ENCODE measurements around the gene CTNNA1. TPM values are rescaled to one million over a fixed set of nuclear protein-coding genes. Genes with fewer than 3 reads are reported as not detected.

Gene CTNNA1
- total and polyA plus RNA-seq, 9 of the 15 experiments (the other 6 are each of a cell fraction or from before 2014, with no cell fraction given), result 29.6 to 117 (median 89.1) TPM

GRCh38 chr5:138752951-138753793, at the start of gene CTNNA1 (continued):
- TF ChIP-seq RBFOX2 (IDR thresholded peaks at IDR 0.05; ENCODE audit: low read depth, low read length) (peak; percentile 93), KDM5B (IDR thresholded peaks at IDR 0.05; ENCODE audit: insufficient replicate concordance, low read depth, low read length) (peak; percentile 70), EP400 (IDR thresholded peaks at IDR 0.05) (peak; percentile 68), MCM7 (IDR thresholded peaks at IDR 0.05) (no peak), BACH1 (tag; IDR thresholded peaks at IDR 0.05) (no peak), E2F3 (CRISPR knock-in tag; IDR thresholded peaks at IDR 0.05) (peak; percentile 42; the same call in 1 of the 2 replicates), ZEB2 (IDR thresholded peaks at IDR 0.05) (peak; percentile 98), KLF16 (IDR thresholded peaks at IDR 0.05) (no peak), XRCC4 (IDR thresholded peaks at IDR 0.05; ENCODE audit: extremely low read depth, insufficient read depth, insufficient read length) (no peak), POLR2AphosphoS5 (IDR thresholded peaks at IDR 0.05; ENCODE audit: control insufficient read depth, insufficient read depth, low read depth, low read length) (peak; percentile 69; the same call in 1 of the 2 replicates), PCBP1 (IDR thresholded peaks at IDR 0.05; ENCODE audit: low read depth, low read length, poor library complexity, severe bottlenecking) (peak; percentile 18), AFF4 (CRISPR knock-in tag; IDR thresholded peaks at IDR 0.05) (0 out of 2 replicates have a peak, but pooled peaks have one; percentile 23), AFF1 (IDR thresholded peaks at IDR 0.05; ENCODE audit: low read depth in 1 of 2, partially characterized antibody in 2 of 2) (peak in 1 of 2 experiments; percentile 48), ARNT (IDR thresholded peaks at IDR 0.05) (0 out of 4 replicates have a peak, but pooled peaks of 1 of the 2 experiments have one; percentile 26), TOE1 (IDR thresholded peaks at IDR 0.05; ENCODE audit: borderline replicate concordance) (0 out of 2 replicates have a peak, but pooled peaks have one; percentile 43), TOE1 (CRISPR knock-in tag; IDR thresholded peaks at IDR 0.05; ENCODE audit: borderline replicate concordance, low read depth) (no peak), PTRF (tag; IDR thresholded peaks at IDR 0.05) (no peak), ZNF785 (CRISPR knock-in tag; IDR thresholded peaks at IDR 0.05) (no peak), TFAP4 (CRISPR knock-in tag; IDR thresholded peaks at IDR 0.05; ENCODE audit: borderline replicate concordance) (no peak; the same call in 1 of the 2 replicates)

All from K562 (cell line).